SK-N-MC (cell line): Measurements from ENCODE around the gene DNHD1.

Experiments used
- DNase-seq: peaks from one replicate; pipeline ENCODE4 v3.0.0-alpha.2; 2011; ENCODE audit warnings: low read depth, low spot score
- H3K27ac ChIP-seq: fragments of 200-600 bp; sonication (generic); 2 replicates; pipeline ENCODE4 v1.5.1; 2016; ENCODE audit warnings: mixed run types
- H3K36me3 ChIP-seq: fragments of 200-600 bp; sonication (generic); 2 replicates; pipeline ENCODE4 v1.6.1; 2017; ENCODE audit warnings: antibody characterized with exemption, low read length, mixed read lengths; ENCODE audit not compliant: insufficient read depth
- H3K4me3 ChIP-seq: fragments of 200-600 bp; sonication (generic); 2 replicates; pipeline ENCODE4 v1.5.1; 2016
- H3K9ac ChIP-seq: fragments of 200-600 bp; sonication (generic); 2 replicates; pipeline ENCODE4 v1.8.0; 2017; ENCODE audit warnings: mixed run types, mixed read lengths; ENCODE audit not compliant: insufficient read length
- H3K9me3 ChIP-seq: fragments of 200-600 bp; sonication (generic); 2 replicates; pipeline ENCODE4 v1.6.1; 2017; ENCODE audit warnings: low read depth, mild to moderate bottlenecking, antibody characterized with exemption, low read length, moderate library complexity, mixed read lengths
- EZH2 ChIP-seq: fragments of 200-600 bp; sonication (generic); IDR thresholded peaks from one replicate; pipeline ENCODE4 v1.6.1; 2017; ENCODE audit warnings: antibody characterized with exemption
- FOXP2 ChIP-seq: optimal IDR thresholded peaks from 2 replicates; pipeline ENCODE3; 2011; ENCODE audit warnings: mild to moderate bottlenecking, moderate library complexity; ENCODE audit not compliant: insufficient read depth; ENCODE audit errors: extremely low read length, control extremely low read depth
- POLR2AphosphoS5 ChIP-seq: IDR thresholded peaks from 2 replicates; pipeline ENCODE4 v1.6.1; 2012; ENCODE audit warnings: mild to moderate bottlenecking, low read depth, low read length, borderline replicate concordance

Gene DNHD1

GRCh38 chr11:6567371-6567745 lies 70.3 kb downstream of the DNHD1 start:
- H3K9ac ChIP-seq = no peak overlapping the region
- no peak overlapping the region for H3K27ac ChIP-seq
- TF ChIP-seq POLR2AphosphoS5 (no peak), FOXP2 (no peak), EZH2 (no peak)

GRCh38 chr11:6568191-6568918 lies 71.3 kb downstream of the DNHD1 start:
- Histone ChIP-seq H3K9me3 (no peaks in the 10 kb centered on the region), H3K4me3 (peak overlapping the region; percentile 29; the same call in 1 of the 2 replicates), H3K27ac (peak overlapping the region; percentile 75), H3K9ac (no peak overlapping the region), H3K36me3 (no peaks in the 10 kb centered on the region)
- peak; percentile 73 for TF ChIP-seq POLR2AphosphoS5
- no peak for TF ChIP-seq EZH2
- peak; percentile 77 for TF ChIP-seq FOXP2
- peak; percentile 69 for DNase-seq

More at GRCh38 chr11:6567371-6567745, 70.3 kb downstream of the DNHD1 start:
- H3K4me3 ChIP-seq = no peak overlapping the region
- no peaks in the 10 kb centered on the region for H3K9me3 ChIP-seq
- DNase-seq = no peak
- no peaks in the 10 kb centered on the region for H3K36me3 ChIP-seq

GRCh38 chr11:6569706-6570105 lies 72.6 kb downstream of the DNHD1 start:
- Histone ChIP-seq H3K9me3 (no peaks in the 10 kb centered on the region), H3K9ac (no peak overlapping the region), H3K36me3 (no peaks in the 10 kb centered on the region), H3K4me3 (no peak overlapping the region), H3K27ac (no peak overlapping the region)
- DNase-seq = no peak
- no peak for TF ChIP-seq POLR2AphosphoS5
- no peak for TF ChIP-seq EZH2
- TF ChIP-seq FOXP2 = no peak

- DNase-seq = no peak
- no peak overlapping the region for H3K4me3 ChIP-seq
- H3K27ac ChIP-seq = no peak overlapping the region
- no peak overlapping the region for H3K9ac ChIP-seq
- H3K36me3 ChIP-seq = no peaks in the 10 kb centered on the region
- TF ChIP-seq POLR2AphosphoS5 = no peak
- H3K9me3 ChIP-seq = no peaks in the 10 kb centered on the region
These were observed 73.8 kb downstream of the DNHD1 start for GRCh38 chr11:6570691-6571427.

- Histone ChIP-seq H3K9me3 (no peaks in the 10 kb centered on the region), H3K27ac (no peak overlapping the region), H3K36me3 (no peaks in the 10 kb centered on the region), H3K9ac (no peak overlapping the region), H3K4me3 (no peak overlapping the region)
- no peak for TF ChIP-seq EZH2
- TF ChIP-seq FOXP2 = no peak
- TF ChIP-seq POLR2AphosphoS5 = no peak
- no peak for DNase-seq
These were observed 74.4 kb downstream of the DNHD1 start for GRCh38 chr11:6571434-6572008.

- no peak overlapping the region for H3K4me3 ChIP-seq
- TF ChIP-seq FOXP2 (no peak), EZH2 (no peak), POLR2AphosphoS5 (no peak)
- no peak for DNase-seq
- no peaks in the 10 kb centered on the region for H3K9me3 ChIP-seq
- H3K27ac ChIP-seq = no peak overlapping the region
- H3K36me3 ChIP-seq = no peaks in the 10 kb centered on the region
- H3K9ac ChIP-seq = no peak overlapping the region
These were observed 75.1 kb downstream of the DNHD1 start for GRCh38 chr11:6572215-6572614.

- no peak for TF ChIP-seq EZH2
- no peak for TF ChIP-seq FOXP2
- TF ChIP-seq POLR2AphosphoS5 = no peak
- Histone ChIP-seq H3K27ac (peak overlapping the region; percentile 97), H3K4me3 (no peak overlapping the region), H3K9me3 (no peaks in the 10 kb centered on the region), H3K9ac (no peak overlapping the region), H3K36me3 (no peaks in the 10 kb centered on the region)
- no peak for DNase-seq
These were observed 78.0 kb downstream of the DNHD1 start for GRCh38 chr11:6574816-6575715.
